ENCODE results near the gene NRTN. TPM values are rescaled to one million over a fixed set of nuclear protein-coding genes. Genes with fewer than 3 reads are reported as not detected.
A peak's percentile ranks its signal among the peaks of the same experiment; 100 is the strongest.

The NRTN gene
- total RNA-seq, 1 experiment from 2014 or later = 0.80 TPM

- H3K27ac ChIP-seq (ENCODE audit: low read length) = peak overlapping the region; percentile 59; the same call in 1 of the 2 replicates
- H3K36me3 ChIP-seq (ENCODE audit: control insufficient read depth, insufficient read depth, low read length) = no peaks in the 10 kb centered on the region
- H3K4me3 ChIP-seq (ENCODE audit: low read depth in 2 of 2, low read length in 2 of 2) = peak overlapping the region; percentile 50 to 55
- no peaks in the 10 kb centered on the region for H3K9me3 ChIP-seq (ENCODE audit: control insufficient read depth, insufficient read depth, low read depth, low read length)
- no peak for DNase-seq (ENCODE audit: low read depth, low spot score)
- BruUV-seq (replicated peaks) = no TSS peak
- ChIA-PET CTCF (interaction anchor here (0.6 to 1.4 kb wide), 2 partner anchors 23 to 66 kb away, joined by 3 to 5 read pairs; no protein-coding TSS in a partner anchor), POLR2A (no interaction called here)
- in situ Hi-C loops (cut with HindIII; ENCODE audit: low pct_unique_long_range_greater_than_20kb, low sequenced_read_pairs) = no loop called here
- ATAC-seq = no peak
- no peaks in the 10 kb centered on the region for H3K27me3 ChIP-seq (ENCODE audit: control insufficient read depth, insufficient read depth, low read length)
- no peak for TF ChIP-seq SIN3A (IDR thresholded peaks at IDR 0.05; ENCODE audit: borderline replicate concordance, insufficient read depth, low read depth, low read length)
- TF ChIP-seq REST (IDR thresholded peaks at IDR 0.05; ENCODE audit: insufficient read depth in 1 of 2, low read depth in 2 of 2, low read length in 1 of 2) = no peak
- TF ChIP-seq TCF7L2 (IDR thresholded peaks at IDR 0.05; ENCODE audit: low read depth, low read length) = no peak
- TF ChIP-seq POLR2AphosphoS5 (IDR thresholded peaks at IDR 0.05; ENCODE audit: low read depth, low read length) = no peak
- no peak for TF ChIP-seq CTCF (IDR thresholded peaks at IDR 0.05)
- intact Hi-C loops (cut with micrococcal nuclease; ENCODE audit: unreplicated experiment) = no loop called here
- H3K4me1 ChIP-seq (ENCODE audit: control insufficient read depth, insufficient read depth, low read length) = peaks cover 8% of the 10 kb centered on the region
These were observed 22.5 kb downstream of the NRTN start for GRCh38 chr19:5827342-5827890.

- BruUV-seq (replicated peaks) = no TSS peak
- peak overlapping the region; percentile 80 for H3K27ac ChIP-seq (ENCODE audit: low read length)
- H3K9me3 ChIP-seq (ENCODE audit: control insufficient read depth, insufficient read depth, low read depth, low read length) = no peaks in the 10 kb centered on the region
- H3K4me1 ChIP-seq (ENCODE audit: control insufficient read depth, insufficient read depth, low read length) = peaks cover 8% of the 10 kb centered on the region
- no peak for TF ChIP-seq CTCF (IDR thresholded peaks at IDR 0.05)
- TF ChIP-seq TCF7L2 (IDR thresholded peaks at IDR 0.05; ENCODE audit: low read depth, low read length) = no peak
- TF ChIP-seq REST (IDR thresholded peaks at IDR 0.05; ENCODE audit: insufficient read depth in 1 of 2, low read depth in 2 of 2, low read length in 1 of 2) = no peak
- TF ChIP-seq POLR2AphosphoS5 (IDR thresholded peaks at IDR 0.05; ENCODE audit: low read depth, low read length) = peak; percentile 99
- TF ChIP-seq SIN3A (IDR thresholded peaks at IDR 0.05; ENCODE audit: borderline replicate concordance, insufficient read depth, low read depth, low read length) = peak; percentile 69; the same call in 1 of the 2 replicates
- no peaks in the 10 kb centered on the region for H3K36me3 ChIP-seq (ENCODE audit: control insufficient read depth, insufficient read depth, low read length)
- DNase-seq (ENCODE audit: low read depth, low spot score) (peak; percentile 67), ATAC-seq (peak; percentile 83)
- peak overlapping the region; percentile 55 to 86 for H3K4me3 ChIP-seq (ENCODE audit: low read depth in 2 of 2, low read length in 2 of 2)
- in situ Hi-C loops (cut with HindIII; ENCODE audit: low pct_unique_long_range_greater_than_20kb, low sequenced_read_pairs) = no loop called here
- POLR2A ChIA-PET = no interaction called here
- intact Hi-C loops (cut with micrococcal nuclease; ENCODE audit: unreplicated experiment) = no loop called here
- no peaks in the 10 kb centered on the region for H3K27me3 ChIP-seq (ENCODE audit: control insufficient read depth, insufficient read depth, low read length)
- CTCF ChIA-PET = interaction anchor here (0.6 to 1.4 kb wide), 2 partner anchors 24 to 65 kb away, joined by 3 to 5 read pairs; no protein-coding TSS in a partner anchor
These were observed 23.2 kb downstream of the NRTN start for GRCh38 chr19:5827891-5828660.
